Natural killer cell (primary cell): Measurements from ENCODE around the gene EYS. TPM values are rescaled to one million over a fixed set of nuclear protein-coding genes. Genes with fewer than 3 reads are reported as not detected.
"Not testable (repeated sequence)": the region's sequence is repeated elsewhere in the genome, so short reads cannot be mapped to it uniquely, and the experiment has no call there.

Source experiments
- ATAC-seq, 3 donors: fragments of 150-1000 bp in 2 of 3; fragments of 200-7000 bp in 1 of 3; cut with Tn5 transposase; 1 replicate in 1 of 3; 2 replicates in 2 of 3; pipeline ENCODE4 v1.10.0; 2021; ENCODE audit warnings: mild to moderate bottlenecking in 2 of 3, moderate library complexity in 2 of 3
- DNase-seq, 2 donors: peaks; one replicate each; pipeline versions ENCODE4 v3.0.0 to v3.0.0-alpha.2; 2013 to 2021; ENCODE audit warnings: mixed read lengths in 1 of 2
- H3K27ac ChIP-seq: one replicate; pipeline ENCODE4 v1.5.1; 2013; ENCODE audit warnings: mild to moderate bottlenecking, low read length
- H3K27me3 ChIP-seq: one replicate; pipeline ENCODE4 v1.6.1; 2013; ENCODE audit warnings: low read length; ENCODE audit not compliant: control insufficient read depth, insufficient read depth
- H3K36me3 ChIP-seq: one replicate; pipeline ENCODE4 v1.6.1; 2013; ENCODE audit warnings: low read length; ENCODE audit not compliant: control insufficient read depth, insufficient read depth
- H3K4me1 ChIP-seq: one replicate; pipeline ENCODE4 v1.6.1; 2013; ENCODE audit warnings: low read length; ENCODE audit not compliant: control insufficient read depth, insufficient read depth
- H3K4me3 ChIP-seq: one replicate; pipeline ENCODE4 v1.5.1; 2013; ENCODE audit warnings: low read length
- H3K9me3 ChIP-seq: one replicate; pipeline ENCODE4 v1.6.1; 2013; ENCODE audit warnings: low read length; ENCODE audit not compliant: control insufficient read depth, insufficient read depth
- H3K27ac Mint-ChIP-seq, 2 donors: one replicate each; pipeline ENCODE4 v1.8.0; 2022; ENCODE audit warnings: mild to moderate bottlenecking in 2 of 2, mixed read lengths in 2 of 2, moderate library complexity in 1 of 2
- H3K27me3 Mint-ChIP-seq, 2 donors: one replicate each; pipeline ENCODE4 v1.8.0; 2022; ENCODE audit warnings: low read depth in 2 of 2, mixed read lengths in 2 of 2
- H3K36me3 Mint-ChIP-seq: one replicate; pipeline ENCODE4 v1.8.0; 2022; ENCODE audit warnings: mixed read lengths
- H3K4me1 Mint-ChIP-seq, 2 donors: one replicate each; pipeline ENCODE4 v1.8.0; 2022; ENCODE audit warnings: mixed read lengths in 2 of 2
- H3K4me3 Mint-ChIP-seq: one replicate; pipeline ENCODE4 v1.8.0; 2022; ENCODE audit warnings: mild to moderate bottlenecking, moderate library complexity, mixed read lengths
- H3K9me3 Mint-ChIP-seq, 2 donors: one replicate each; pipeline ENCODE4 v1.8.0; 2022; ENCODE audit warnings: mixed read lengths in 2 of 2
- CTCF ChIP-seq: fragments of 200-600 bp; IDR thresholded peaks from one replicate; pipeline ENCODE4 v1.8.0; 2022; ENCODE audit warnings: antibody characterized with exemption
- WGBS: methylation state at CpG from one replicate; pipeline ENCODE4 v1.1.7; 2013; ENCODE audit warnings: missing lambda C conversion rate; ENCODE audit not compliant: insufficient coverage; 5-methylcytosine and 5-hydroxymethylcytosine counted together
- intact Hi-C: fragments of 100-400 bp; cut with micrococcal nuclease; formaldehyde crosslinking; loops from one replicate; pipeline ENCODE4 v1.14.2; 2022
- total RNA-seq, 4 donors: library from RNA; stranded (reverse); fragments of 120-200 nt in 1 of 4; gene quantifications; one replicate each; pipeline versions ENCODE4 v1.2.3 to v1.2.4, GENCODE V29; 2013 to 2022

Gene EYS
- total RNA-seq, 3 donors from 2014 or later (not counting 1 experiment from before 2014, with no cell fraction given), result 0.55 TPM; not detected in 2

GRCh38 chr6:64040113-64040512, 1666.9 kb downstream of the EYS start:
- no peaks in the 10 kb centered on the region for H3K36me3 ChIP-seq
- Mint-ChIP-seq H3K27ac (no peak overlapping the region), H3K9me3 (peaks cover 9 to 10% of the 10 kb centered on the region in 2 donors), H3K4me3 (no peak overlapping the region), H3K4me1 (no peaks in the 10 kb centered on the region), H3K27me3 (no peaks in the 10 kb centered on the region), H3K36me3 (no peaks in the 10 kb centered on the region)
- H3K27me3 ChIP-seq, result no peaks in the 10 kb centered on the region
- H3K4me3 ChIP-seq, result no peak overlapping the region
- H3K9me3 ChIP-seq, result no peaks in the 10 kb centered on the region
- H3K4me1 ChIP-seq, result no peaks in the 10 kb centered on the region
- intact Hi-C loops, result no loop called here
- no peak for DNase-seq
- no CpG with 5 or more reads among the region's 1 CpG for WGBS
- H3K27ac ChIP-seq, result no peak overlapping the region
- ATAC-seq, result no peak
- TF ChIP-seq CTCF, result no peak

- no peak overlapping the region for H3K27ac ChIP-seq
- H3K27me3 ChIP-seq, result no peaks in the 10 kb centered on the region
- Mint-ChIP-seq H3K27ac (no peak overlapping the region), H3K4me1 (no peaks in the 10 kb centered on the region), H3K27me3 (no peaks in the 10 kb centered on the region), H3K9me3 (peaks cover 10 to 12% of the 10 kb centered on the region in 2 donors), H3K36me3 (no peaks in the 10 kb centered on the region), H3K4me3 (no peak overlapping the region)
- no peak overlapping the region for H3K4me3 ChIP-seq
- no CpG with 5 or more reads among the region's 1 CpG for WGBS
- no peaks in the 10 kb centered on the region for H3K4me1 ChIP-seq
- DNase-seq, result no peak
- ATAC-seq, result no peak
- no peak for TF ChIP-seq CTCF
- intact Hi-C loops, result no loop called here
- no peaks in the 10 kb centered on the region for H3K9me3 ChIP-seq
- no peaks in the 10 kb centered on the region for H3K36me3 ChIP-seq
Measured at GRCh38 chr6:64037427-64037826, 1669.6 kb downstream of the EYS start.

DNA sequence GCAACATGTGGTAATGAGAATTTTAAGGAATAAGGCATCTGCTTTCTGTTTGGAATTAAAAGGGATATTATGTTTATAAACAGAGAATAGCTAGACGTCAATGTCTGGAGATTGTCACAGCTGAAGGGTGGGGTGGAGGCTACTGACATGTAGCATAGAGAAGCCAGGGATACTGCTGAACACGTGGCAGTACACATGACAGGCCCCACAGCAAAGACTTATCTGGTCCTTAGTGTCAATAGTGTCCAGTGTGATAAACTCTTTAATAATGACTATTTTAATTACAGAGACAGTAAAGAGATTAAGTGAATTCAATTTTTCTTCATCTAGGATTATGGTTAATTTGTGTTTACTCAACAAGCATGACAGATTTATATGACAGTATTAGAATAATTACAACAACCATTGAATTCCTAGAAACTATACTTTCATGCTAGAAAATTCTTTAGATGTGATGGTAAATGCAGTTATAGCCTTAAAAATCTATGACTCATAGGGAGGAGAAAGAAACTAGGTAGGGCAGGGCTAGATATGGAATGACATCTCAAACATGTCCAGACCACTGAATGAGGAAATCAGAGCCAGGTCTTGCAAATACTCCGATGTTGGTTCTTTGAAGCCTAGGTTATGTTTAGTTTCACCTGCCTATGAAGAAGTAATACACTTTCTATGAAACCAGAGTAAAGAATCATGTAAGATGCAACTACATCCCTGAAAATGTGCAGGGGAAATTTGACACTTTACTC, 1671.9 kb downstream of the EYS start:
- Mint-ChIP-seq H3K9me3 (peaks cover 10 to 13% of the 10 kb centered on the region in 2 donors), H3K4me1 (no peaks in the 10 kb centered on the region), H3K36me3 (no peaks in the 10 kb centered on the region), H3K4me3 (no peak overlapping the region), H3K27ac (no peak overlapping the region), H3K27me3 (no peaks in the 10 kb centered on the region)
- intact Hi-C loops, result no loop called here
- no peaks in the 10 kb centered on the region for H3K4me1 ChIP-seq
- DNase-seq, result no peak
- no peaks in the 10 kb centered on the region for H3K27me3 ChIP-seq
- no peak overlapping the region for H3K4me3 ChIP-seq
- 79% methylated on average over 2 of the region's 3 CpGs for WGBS
- no peaks in the 10 kb centered on the region for H3K9me3 ChIP-seq
- no peak for ATAC-seq
- no peak overlapping the region for H3K27ac ChIP-seq
- no peak for TF ChIP-seq CTCF
- no peaks in the 10 kb centered on the region for H3K36me3 ChIP-seq

DNA sequence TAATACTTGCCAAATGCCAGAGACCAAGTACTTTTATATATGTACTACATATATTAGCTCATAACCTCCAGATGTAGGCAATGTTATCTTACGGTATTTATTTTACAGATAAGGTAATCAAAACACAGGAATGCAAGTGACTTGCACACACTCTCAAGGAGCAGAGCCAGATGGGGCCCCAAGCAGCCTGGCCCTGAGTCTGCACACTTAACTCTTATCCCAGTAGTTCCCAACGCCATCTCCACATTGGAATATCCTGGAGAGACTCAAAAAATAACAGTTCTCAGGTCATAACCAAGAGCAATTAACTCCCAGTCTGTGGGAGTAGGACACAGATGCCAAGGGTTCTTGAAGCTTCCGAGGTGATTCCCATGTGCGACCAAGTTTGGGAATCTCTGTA, 1672.7 kb downstream of the EYS start:
- TF ChIP-seq CTCF, result no peak
- Mint-ChIP-seq H3K36me3 (no peaks in the 10 kb centered on the region), H3K27me3 (no peaks in the 10 kb centered on the region), H3K4me3 (no peak overlapping the region), H3K4me1 (no peaks in the 10 kb centered on the region), H3K27ac (no peak overlapping the region), H3K9me3 (peaks cover 8 to 17% of the 10 kb centered on the region in 2 donors)
- no peak for ATAC-seq
- H3K4me1 ChIP-seq, result no peaks in the 10 kb centered on the region
- no peak overlapping the region for H3K4me3 ChIP-seq
- intact Hi-C loops, result no loop called here
- DNase-seq, result no peak
- 94% methylated on average over 4 of the region's 4 CpGs for WGBS
- H3K9me3 ChIP-seq, result no peaks in the 10 kb centered on the region
- no peak overlapping the region for H3K27ac ChIP-seq
- H3K27me3 ChIP-seq, result no peaks in the 10 kb centered on the region
- H3K36me3 ChIP-seq, result no peaks in the 10 kb centered on the region

- DNase-seq, H3K27ac Mint-ChIP-seq, H3K36me3 Mint-ChIP-seq, intact Hi-C loops, H3K27me3 ChIP-seq, H3K36me3 ChIP-seq, H3K27me3 Mint-ChIP-seq, H3K4me1 Mint-ChIP-seq, H3K9me3 ChIP-seq, ATAC-seq, H3K4me3 Mint-ChIP-seq, H3K4me1 ChIP-seq, H3K27ac ChIP-seq, H3K4me3 ChIP-seq: not testable (repeated sequence)
- H3K9me3 Mint-ChIP-seq, result peaks cover 2 to 15% of the 10 kb centered on the region in 2 donors
- WGBS, result 93% methylated on average over 21 of the region's 21 CpGs
Measured at GRCh38 chr6:64030950-64031618, 1675.9 kb downstream of the EYS start.
